ENCODE data around the gene ZNF497.
"Not testable (repeated sequence)": the region's sequence is repeated elsewhere in the genome, so short reads cannot be mapped to it uniquely, and the experiment has no call there.

Gene ZNF497

DNA sequence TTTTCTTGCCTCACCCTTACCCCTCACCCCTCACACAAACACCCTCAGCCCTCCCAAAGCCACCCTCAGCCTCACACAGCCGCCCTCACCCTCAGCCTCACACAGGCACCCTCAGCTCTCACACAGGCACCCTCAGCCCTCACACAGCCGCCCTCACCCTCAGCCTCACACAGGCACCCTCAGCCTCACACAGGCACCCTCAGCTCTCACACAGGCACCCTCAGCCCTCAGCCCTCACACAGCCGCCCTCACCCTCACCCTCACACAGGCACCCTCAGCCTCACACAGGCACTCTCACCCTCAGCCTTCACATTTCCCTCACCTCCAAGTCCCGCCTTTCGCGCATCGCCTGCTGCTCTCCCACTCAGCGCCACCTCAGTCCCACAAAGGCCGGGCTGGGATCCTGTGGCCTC, 36.0 kb downstream of the ZNF497 start:
- no peaks in the 10 kb centered on the region for H3K36me3 ChIP-seq (ENCODE audit: control insufficient read depth, insufficient read depth, low read length)
- no peaks in the 10 kb centered on the region for H3K27me3 ChIP-seq (ENCODE audit: control insufficient read depth, insufficient read depth, low read length)
- H3K9me3 ChIP-seq (ENCODE audit: control insufficient read depth, insufficient read depth, low read length), result no peaks in the 10 kb centered on the region
- no peaks in the 10 kb centered on the region for H3K4me1 ChIP-seq (ENCODE audit: control insufficient read depth, insufficient read depth, low read length)
- no CpG with 5 or more reads among the region's 9 CpGs for WGBS (ENCODE audit: insufficient coverage, insufficient read length)
- H3K4me3 ChIP-seq (ENCODE audit: low read length), result peak overlapping the region; percentile 84; the same call in 1 of the 2 replicates
- H3K27ac ChIP-seq (ENCODE audit: low read length), result no peak overlapping the region
- DNase-seq (ENCODE audit: low read depth, low spot score), result no peak

DNA sequence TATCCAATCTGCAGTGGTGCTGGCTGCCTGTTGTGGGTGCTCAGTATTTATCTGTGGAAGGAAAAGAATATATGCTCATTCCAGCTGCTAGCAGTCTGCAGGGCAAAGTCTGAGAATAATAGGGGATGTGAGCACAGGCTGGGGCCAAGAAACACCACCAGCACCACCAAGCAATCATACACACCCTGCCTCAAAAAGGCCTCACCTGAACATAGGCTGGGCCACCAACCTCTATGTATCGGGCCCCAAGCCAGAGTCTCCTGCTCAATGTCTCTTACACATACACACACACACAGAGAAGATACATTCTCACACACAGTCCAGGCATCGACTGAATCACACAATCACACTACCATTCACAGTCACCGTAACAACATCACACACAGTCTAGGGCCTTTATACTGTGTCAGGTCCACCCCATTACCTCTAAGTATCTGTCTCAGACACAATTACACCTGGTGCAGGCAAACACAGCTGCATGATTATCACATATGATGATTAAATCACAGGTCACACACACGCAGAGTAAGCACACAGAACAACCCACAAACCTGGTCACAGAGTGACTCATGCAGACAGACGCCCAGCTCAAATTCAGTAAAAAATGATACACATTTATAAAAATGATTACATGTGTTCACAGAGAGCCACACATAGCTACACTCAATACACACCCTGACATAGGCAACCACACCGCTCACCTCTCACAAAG, 37.1 kb downstream of the ZNF497 start:
- H3K4me3 ChIP-seq (ENCODE audit: low read length), result no peak overlapping the region
- no peaks in the 10 kb centered on the region for H3K4me1 ChIP-seq (ENCODE audit: control insufficient read depth, insufficient read depth, low read length)
- WGBS (ENCODE audit: insufficient coverage, insufficient read length), result no CpG with 5 or more reads among the region's 6 CpGs
- H3K9me3 ChIP-seq (ENCODE audit: control insufficient read depth, insufficient read depth, low read length), result no peaks in the 10 kb centered on the region
- DNase-seq (ENCODE audit: low read depth, low spot score), result no peak
- no peak overlapping the region for H3K27ac ChIP-seq (ENCODE audit: low read length)
- H3K36me3 ChIP-seq (ENCODE audit: control insufficient read depth, insufficient read depth, low read length), result no peaks in the 10 kb centered on the region
- no peaks in the 10 kb centered on the region for H3K27me3 ChIP-seq (ENCODE audit: control insufficient read depth, insufficient read depth, low read length)

DNA sequence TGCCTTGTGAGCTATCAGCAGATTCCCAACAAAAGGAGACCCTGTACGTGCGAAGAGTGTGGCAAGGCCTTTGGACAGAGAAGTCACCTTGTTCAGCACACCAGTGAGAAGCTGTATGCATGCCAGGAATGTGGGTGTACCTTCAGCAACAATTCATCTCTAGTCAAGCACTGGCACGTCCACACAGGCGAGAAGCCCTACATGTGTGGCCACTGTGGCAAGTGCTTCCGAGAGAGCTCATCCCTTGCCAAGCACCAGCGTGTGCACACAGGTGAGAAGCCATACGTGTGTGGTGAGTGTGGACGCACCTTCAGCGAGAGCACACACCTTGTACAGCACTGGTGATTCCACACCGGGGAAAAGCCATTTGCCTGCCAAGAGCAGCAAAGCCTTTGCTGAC, 43.3 kb downstream of the ZNF497 start:
- no CpG with 5 or more reads among the region's 10 CpGs for WGBS (ENCODE audit: insufficient coverage, insufficient read length)
- no peak for DNase-seq (ENCODE audit: low read depth, low spot score)
- Histone ChIP-seq H3K27me3 (ENCODE audit: control insufficient read depth, insufficient read depth, low read length) (no peaks in the 10 kb centered on the region), H3K9me3 (ENCODE audit: control insufficient read depth, insufficient read depth, low read length) (no peaks in the 10 kb centered on the region), H3K4me3 (ENCODE audit: low read length) (no peak overlapping the region), H3K27ac (ENCODE audit: low read length) (no peak overlapping the region), H3K4me1 (ENCODE audit: control insufficient read depth, insufficient read depth, low read length) (no peaks in the 10 kb centered on the region), H3K36me3 (ENCODE audit: control insufficient read depth, insufficient read depth, low read length) (no peaks in the 10 kb centered on the region; the same call in 1 of the 2 replicates)

DNA sequence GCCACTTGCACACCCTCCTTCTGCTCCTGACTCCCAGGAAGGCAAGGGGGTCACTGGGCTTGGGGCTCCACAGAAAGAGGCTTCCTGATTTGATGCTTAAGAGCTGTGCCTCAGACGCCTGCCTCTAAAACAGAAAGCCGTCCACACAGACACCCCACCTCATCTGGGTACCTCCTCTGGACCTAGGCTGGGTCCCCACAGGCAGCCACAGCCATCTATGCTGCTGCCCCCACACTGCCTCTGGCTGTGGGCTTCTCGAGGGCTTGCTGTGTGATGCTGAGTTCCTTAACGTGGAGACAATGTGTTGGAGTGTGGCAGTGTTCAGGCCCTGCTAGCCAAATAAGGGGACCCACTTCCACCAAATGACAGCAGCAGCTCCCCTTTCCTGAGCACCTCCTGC, 44.3 kb downstream of the ZNF497 start:
- Histone ChIP-seq H3K9me3 (ENCODE audit: control insufficient read depth, insufficient read depth, low read length) (no peaks in the 10 kb centered on the region), H3K36me3 (ENCODE audit: control insufficient read depth, insufficient read depth, low read length) (no peaks in the 10 kb centered on the region; the same call in 1 of the 2 replicates), H3K27ac (ENCODE audit: low read length) (no peak overlapping the region), H3K27me3 (ENCODE audit: control insufficient read depth, insufficient read depth, low read length) (no peaks in the 10 kb centered on the region), H3K4me1 (ENCODE audit: control insufficient read depth, insufficient read depth, low read length) (no peaks in the 10 kb centered on the region), H3K4me3 (ENCODE audit: low read length) (no peak overlapping the region)
- WGBS (ENCODE audit: insufficient coverage, insufficient read length), result no CpG with 5 or more reads among the region's 4 CpGs
- DNase-seq (ENCODE audit: low read depth, low spot score), result no peak

DNA sequence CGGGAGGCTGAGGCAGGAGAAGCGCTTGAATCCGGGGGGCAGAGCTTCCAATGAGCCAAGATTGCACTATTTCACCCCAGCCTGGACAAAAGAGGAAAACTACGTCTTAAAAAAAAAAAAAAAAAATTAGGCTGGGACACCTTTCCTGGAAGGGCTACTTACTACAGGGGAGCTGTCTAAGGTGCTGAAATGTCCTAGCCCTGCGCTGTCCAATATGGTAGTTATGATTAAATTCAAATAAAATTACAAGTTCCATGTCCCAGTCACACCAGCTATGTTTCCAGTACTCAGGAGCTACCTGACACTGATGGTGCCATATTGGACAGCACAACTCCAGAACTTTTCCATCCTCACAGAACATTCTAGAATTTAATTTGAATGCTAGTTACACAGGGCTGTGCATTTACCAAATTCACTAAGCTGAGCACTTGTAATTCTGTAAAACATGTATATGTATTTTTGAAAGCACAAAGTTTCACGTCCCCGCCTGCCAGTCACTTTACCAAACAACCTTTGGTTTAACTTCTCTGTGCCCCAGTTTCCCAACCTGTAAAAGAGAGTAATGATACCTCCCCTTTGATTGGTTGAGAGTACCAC, 45.0 kb downstream of the ZNF497 start:
- no CpG with 5 or more reads among the region's 7 CpGs for WGBS (ENCODE audit: insufficient coverage, insufficient read length)
- H3K36me3 ChIP-seq (ENCODE audit: control insufficient read depth, insufficient read depth, low read length), result no peaks in the 10 kb centered on the region; the same call in 1 of the 2 replicates
- no peak overlapping the region for H3K27ac ChIP-seq (ENCODE audit: low read length)
- no peak for DNase-seq (ENCODE audit: low read depth, low spot score)
- H3K9me3 ChIP-seq (ENCODE audit: control insufficient read depth, insufficient read depth, low read length), result no peaks in the 10 kb centered on the region
- no peak overlapping the region for H3K4me3 ChIP-seq (ENCODE audit: low read length)
- no peaks in the 10 kb centered on the region for H3K27me3 ChIP-seq (ENCODE audit: control insufficient read depth, insufficient read depth, low read length)
- no peaks in the 10 kb centered on the region for H3K4me1 ChIP-seq (ENCODE audit: control insufficient read depth, insufficient read depth, low read length)

DNA sequence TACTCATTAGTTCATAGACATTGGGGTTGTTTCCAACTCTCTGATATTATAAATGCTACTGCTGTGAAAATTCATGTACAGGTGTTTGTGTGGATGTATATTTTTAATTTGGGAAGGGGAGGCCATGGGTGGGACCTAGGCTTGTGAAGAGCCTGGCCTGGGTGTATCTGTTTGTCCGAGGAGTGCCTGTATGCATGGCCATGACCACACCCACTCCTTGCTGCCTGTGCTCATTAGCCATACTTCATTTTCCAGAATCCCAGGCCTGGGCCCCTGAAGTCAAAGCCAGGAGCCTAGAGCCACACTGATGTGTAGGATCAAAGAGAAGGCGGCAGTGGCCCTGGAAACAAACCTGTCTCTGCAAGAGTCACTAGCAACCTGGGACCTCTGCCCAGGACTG, 47.0 kb downstream of the ZNF497 start:
- H3K4me3 ChIP-seq (ENCODE audit: low read length), result no peak overlapping the region
- no peak for DNase-seq (ENCODE audit: low read depth, low spot score)
- peaks cover 6% of the 10 kb centered on the region for H3K36me3 ChIP-seq (ENCODE audit: control insufficient read depth, insufficient read depth, low read length)
- H3K27me3 ChIP-seq (ENCODE audit: control insufficient read depth, insufficient read depth, low read length), result no peaks in the 10 kb centered on the region; the same call in 1 of the 2 replicates
- no peaks in the 10 kb centered on the region for H3K4me1 ChIP-seq (ENCODE audit: control insufficient read depth, insufficient read depth, low read length)
- no peak overlapping the region for H3K27ac ChIP-seq (ENCODE audit: low read length)
- no peaks in the 10 kb centered on the region for H3K9me3 ChIP-seq (ENCODE audit: control insufficient read depth, insufficient read depth, low read length)
- no CpG with 5 or more reads among the region's 2 CpGs for WGBS (ENCODE audit: insufficient coverage, insufficient read length)

DNA sequence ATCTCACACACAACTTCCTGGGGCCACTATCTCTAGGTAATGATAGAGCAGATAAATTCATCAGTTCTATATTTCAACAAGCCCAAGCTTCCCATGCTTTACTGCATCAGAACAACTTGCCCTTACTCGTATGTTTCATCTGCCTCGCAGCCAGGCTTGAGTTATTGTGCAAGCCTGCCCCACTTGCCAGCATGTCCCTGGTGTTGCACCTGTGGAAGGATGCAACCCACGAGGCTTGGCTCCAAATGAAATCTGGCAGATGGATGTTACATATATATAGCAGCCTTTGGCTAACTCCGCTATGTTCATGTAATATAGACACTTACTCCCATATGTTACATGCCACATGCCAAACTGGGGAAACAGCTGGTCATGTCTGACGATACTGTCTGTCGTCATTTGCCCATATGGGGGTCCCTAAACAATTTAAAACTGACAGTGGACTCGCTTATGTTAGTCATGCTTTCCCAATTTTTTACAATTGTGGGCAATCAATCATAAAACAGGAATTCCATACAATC, 51.1 kb downstream of the ZNF497 start:
- no peak for DNase-seq (ENCODE audit: low read depth, low spot score)
- Histone ChIP-seq H3K27ac (ENCODE audit: low read length) (no peak overlapping the region), H3K36me3 (ENCODE audit: control insufficient read depth, insufficient read depth, low read length) (peaks cover 6% of the 10 kb centered on the region), H3K9me3 (ENCODE audit: control insufficient read depth, insufficient read depth, low read length) (no peaks in the 10 kb centered on the region), H3K4me1 (ENCODE audit: control insufficient read depth, insufficient read depth, low read length) (no peaks in the 10 kb centered on the region), H3K4me3 (ENCODE audit: low read length) (no peak overlapping the region), H3K27me3 (ENCODE audit: control insufficient read depth, insufficient read depth, low read length) (no peaks in the 10 kb centered on the region; the same call in 1 of the 2 replicates)
- no CpG with 5 or more reads among the region's 7 CpGs for WGBS (ENCODE audit: insufficient coverage, insufficient read length)

DNA sequence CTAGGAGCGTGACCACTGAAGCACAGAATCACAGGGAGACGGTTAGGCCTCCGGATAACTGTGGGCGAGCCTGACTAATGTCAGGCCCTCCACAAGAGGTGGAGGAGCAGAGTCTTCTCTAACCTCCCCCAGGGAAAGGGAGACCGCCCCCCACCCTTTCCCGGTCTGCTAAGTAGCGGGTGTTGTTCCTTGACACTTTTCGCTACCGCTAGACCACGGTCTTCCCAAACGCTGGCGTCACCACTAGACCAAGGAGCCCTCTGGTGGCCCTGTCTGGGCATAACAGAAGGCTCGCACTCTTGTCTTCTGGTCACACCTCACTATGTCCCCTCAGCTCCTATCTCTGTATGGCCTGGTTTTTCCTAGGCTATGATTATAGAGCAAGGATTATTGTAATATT, 51.9 kb downstream of the ZNF497 start:
- H3K27ac ChIP-seq (ENCODE audit: low read length); H3K27me3 ChIP-seq (ENCODE audit: control insufficient read depth, insufficient read depth, low read length); H3K36me3 ChIP-seq (ENCODE audit: control insufficient read depth, insufficient read depth, low read length); H3K9me3 ChIP-seq (ENCODE audit: control insufficient read depth, insufficient read depth, low read length); H3K4me3 ChIP-seq (ENCODE audit: low read length); H3K4me1 ChIP-seq (ENCODE audit: control insufficient read depth, insufficient read depth, low read length); DNase-seq (ENCODE audit: low read depth, low spot score): not testable (repeated sequence)
- no CpG with 5 or more reads among the region's 13 CpGs for WGBS (ENCODE audit: insufficient coverage, insufficient read length)

DNA sequence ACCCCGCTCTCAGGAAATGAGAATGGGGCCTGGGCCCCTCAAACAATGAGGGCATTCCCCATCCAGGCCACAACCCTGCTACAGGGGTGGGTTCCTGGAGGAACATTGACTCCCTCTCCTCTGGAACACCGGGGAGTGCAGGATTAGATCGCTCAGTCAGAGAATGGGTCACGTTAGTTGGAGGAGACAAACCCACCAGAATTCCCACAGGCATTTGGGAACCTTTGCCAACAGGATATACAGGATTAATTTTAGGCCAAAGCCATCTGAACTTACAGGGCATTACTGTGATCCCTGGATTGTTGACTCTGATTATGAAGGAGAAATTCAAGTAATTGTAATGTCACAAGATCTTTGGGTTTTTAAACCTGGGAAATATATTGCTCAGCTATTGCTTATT, 54.8 kb downstream of the ZNF497 start:
- no peak for DNase-seq (ENCODE audit: low read depth, low spot score)
- Histone ChIP-seq H3K4me1 (ENCODE audit: control insufficient read depth, insufficient read depth, low read length) (no peaks in the 10 kb centered on the region), H3K4me3 (ENCODE audit: low read length) (no peak overlapping the region), H3K9me3 (ENCODE audit: control insufficient read depth, insufficient read depth, low read length) (no peaks in the 10 kb centered on the region), H3K27me3 (ENCODE audit: control insufficient read depth, insufficient read depth, low read length) (no peaks in the 10 kb centered on the region; the same call in 1 of the 2 replicates), H3K36me3 (ENCODE audit: control insufficient read depth, insufficient read depth, low read length) (peaks cover 6% of the 10 kb centered on the region), H3K27ac (ENCODE audit: low read length) (no peak overlapping the region)
- no CpG with 5 or more reads among the region's 4 CpGs for WGBS (ENCODE audit: insufficient coverage, insufficient read length)

DNA sequence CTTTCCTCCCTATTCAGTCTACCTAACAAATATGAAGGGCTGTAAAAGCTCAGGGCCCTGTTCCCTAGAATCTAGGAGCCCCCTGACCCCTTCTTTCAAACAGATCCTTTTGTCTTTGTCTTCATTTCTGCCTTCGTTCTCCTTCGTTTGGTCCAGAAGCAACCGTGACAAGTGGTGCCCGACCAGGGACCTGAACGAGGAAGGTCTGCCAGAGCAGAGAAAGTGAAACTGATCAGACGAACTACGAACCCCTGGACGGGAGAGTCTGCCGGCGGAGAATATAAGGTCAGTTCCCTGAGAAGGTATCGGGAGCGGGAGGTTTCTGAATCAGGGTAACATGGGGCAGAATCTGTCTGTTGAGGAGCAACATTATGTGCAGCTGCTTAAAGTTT, 56.6 kb downstream of the ZNF497 start:
- H3K27ac ChIP-seq (ENCODE audit: low read length), result no peak overlapping the region
- no peaks in the 10 kb centered on the region for H3K9me3 ChIP-seq (ENCODE audit: control insufficient read depth, insufficient read depth, low read length)
- no peaks in the 10 kb centered on the region for H3K4me1 ChIP-seq (ENCODE audit: control insufficient read depth, insufficient read depth, low read length)
- H3K4me3 ChIP-seq (ENCODE audit: low read length), result peak overlapping the region; percentile 79; the same call in 1 of the 2 replicates
- no peaks in the 10 kb centered on the region for H3K27me3 ChIP-seq (ENCODE audit: control insufficient read depth, insufficient read depth, low read length)
- DNase-seq (ENCODE audit: low read depth, low spot score), result no peak
- no CpG with 5 or more reads among the region's 12 CpGs for WGBS (ENCODE audit: insufficient coverage, insufficient read length)
- H3K36me3 ChIP-seq (ENCODE audit: control insufficient read depth, insufficient read depth, low read length), result peaks cover 5% of the 10 kb centered on the region; the same call in 1 of the 2 replicates

Measured in iPS DF 6.9 (cell line).